GM12878 (cell line): ENCODE data around the gene MAPK8IP3. TPM values are rescaled to one million over a fixed set of nuclear protein-coding genes. Genes with fewer than 3 reads are reported as not detected.

Source experiments
- ATAC-seq: fragments of 200-7000 bp; cut with Tn5 transposase; 3 replicates; pipeline ENCODE4 v1.9.1; 2020; ENCODE audit warnings: mild to moderate bottlenecking, moderate library complexity
- BruUV-seq: library from RNA; stranded (reverse); fragments of 400-500 nt; replicated peaks from 2 replicates; lab custom pipeline; 2021; lab: Mats Ljungman, UMichigan
- CTCF ChIA-PET: fragments of 300-600 bp; sonication (Branson Sonifier 250); formaldehyde crosslinking; extraction: SDS; loops from one replicate; lab custom pipeline; 2021; ENCODE audit warnings: inconsistent platforms; lab: Yijun Ruan, JAX
- POLR2A ChIA-PET: fragments of 350-600 bp; formaldehyde crosslinking; extraction: SDS; loops from one replicate; lab custom pipeline; 2021; ENCODE audit warnings: inconsistent platforms; lab: Charles Lee
- RAD21 ChIA-PET: fragments of 300-600 bp; sonication (Branson Sonifier 250); formaldehyde crosslinking; loops from one replicate; lab custom pipeline; 2023; ENCODE audit warnings: antibody characterized with exemption; ENCODE audit not compliant: unreplicated experiment; lab: Charles Lee
- SMC1A ChIA-PET: fragments of 300-600 bp; sonication (Branson Sonifier 250); formaldehyde crosslinking; loops from one replicate; lab custom pipeline; 2023; ENCODE audit not compliant: unreplicated experiment, uncharacterized antibody; lab: Charles Lee
- DNase-seq: peaks from one replicate; pipeline ENCODE4 v3.0.0-alpha.2; 2011; ENCODE audit warnings: low read depth, low spot score
- FAIRE-seq: peaks from 3 replicates; lab custom pipeline; 2011; peaks lifted over from hg19 to GRCh38; lab: Jason Lieb, UNC
- H2AFZ ChIP-seq: 2 replicates; pipeline ENCODE4 v1.6.0; 2011; ENCODE audit warnings: low read depth, low read length, control low read depth; ENCODE audit not compliant: control insufficient read depth
- H3K27ac ChIP-seq: 2 replicates; pipeline ENCODE4 v1.5.1; 2011; ENCODE audit warnings: control low read depth; ENCODE audit not compliant: control insufficient read depth, insufficient read depth
- H3K27me3 ChIP-seq, 2 experiments: replicated peaks in 1 of 2; 2 replicates each; pipeline versions ENCODE4 v1.6.0 to v1.6.1; 2011; ENCODE audit warnings: low read length in 1 of 2; ENCODE audit not compliant: control insufficient read depth in 2 of 2, insufficient read depth in 2 of 2
- H3K36me3 ChIP-seq, 2 experiments: 2 replicates each; pipeline ENCODE4 v1.5.1; 2011; ENCODE audit warnings: low read length in 1 of 2; ENCODE audit not compliant: control insufficient read depth in 2 of 2, insufficient read depth in 2 of 2
- H3K4me1 ChIP-seq: 2 replicates; pipeline ENCODE4 v1.6.1; 2011; ENCODE audit warnings: mild to moderate bottlenecking, low read length, moderate library complexity, mixed read lengths; ENCODE audit not compliant: control insufficient read depth, insufficient read depth
- H3K4me2 ChIP-seq: 2 replicates; pipeline ENCODE4 v1.6.0; 2011; ENCODE audit warnings: control low read depth; ENCODE audit not compliant: control insufficient read depth, insufficient read depth
- H3K4me3 ChIP-seq: fragments of 200-600 bp; sonication (generic); 2 replicates; pipeline ENCODE4 v1.5.1; 2016
- H3K79me2 ChIP-seq: 2 replicates; pipeline ENCODE4 v1.6.0; 2011; ENCODE audit warnings: low read length; ENCODE audit not compliant: control insufficient read depth, insufficient read depth
- H3K9ac ChIP-seq: 2 replicates; pipeline ENCODE4 v1.8.0; 2011; ENCODE audit warnings: low read length, control low read depth, mixed read lengths; ENCODE audit not compliant: control insufficient read depth, insufficient read depth
- H3K9me3 ChIP-seq: replicated peaks from 3 replicates; pipeline ENCODE4 v1.5.1; 2011; ENCODE audit warnings: mild to moderate bottlenecking, low read length; ENCODE audit not compliant: control insufficient read depth, insufficient read depth
- H4K20me1 ChIP-seq: 2 replicates; pipeline ENCODE4 v1.6.0; 2011; ENCODE audit not compliant: control insufficient read depth, insufficient read depth
- ATF7 ChIP-seq: fragments of 450-650 bp; IDR thresholded peaks from 2 replicates; pipeline ENCODE4 v1.6.1; 2016; ENCODE audit warnings: low read depth, mild to moderate bottlenecking
- CHD4 ChIP-seq: fragments of 200-600 bp; sonication (generic); IDR thresholded peaks from 2 replicates; pipeline ENCODE4 v1.6.1; 2016; ENCODE audit warnings: mild to moderate bottlenecking
- CUX1 ChIP-seq: IDR thresholded peaks from 2 replicates; pipeline ENCODE4 v1.6.1; 2012; ENCODE audit warnings: improper control_type of control experiment, low read depth, low read length; ENCODE audit not compliant: insufficient replicate concordance
- DPF2 ChIP-seq: fragments of 450-650 bp; IDR thresholded peaks from 2 replicates; pipeline ENCODE4 v1.6.1; 2017; ENCODE audit warnings: mild to moderate bottlenecking
- ESRRA ChIP-seq: IDR thresholded peaks from 2 replicates; pipeline ENCODE4 v1.6.1; 2012; ENCODE audit warnings: mild to moderate bottlenecking, low read length, improper control_type of control experiment
- FOS ChIP-seq: IDR thresholded peaks from 3 replicates; pipeline ENCODE4 v1.6.1; 2011; ENCODE audit warnings: borderline replicate concordance; ENCODE audit not compliant: insufficient read length; ENCODE audit errors: extremely low read depth
- IRF3 ChIP-seq: fragments of 450-650 bp; IDR thresholded peaks from 2 replicates; pipeline ENCODE4 v1.6.1; 2014; ENCODE audit warnings: mild to moderate bottlenecking
- IRF5 ChIP-seq: fragments of 450-650 bp; IDR thresholded peaks from 2 replicates; pipeline ENCODE4 v1.6.1; 2017; ENCODE audit warnings: borderline replicate concordance
- MTA3 ChIP-seq: IDR thresholded peaks from 2 replicates; pipeline ENCODE4 v1.6.1; 2012; ENCODE audit warnings: low read length, inconsistent platforms, borderline replicate concordance
- NFYA ChIP-seq: IDR thresholded peaks from 2 replicates; pipeline ENCODE4 v1.6.1; 2011; ENCODE audit warnings: low read depth, mild to moderate bottlenecking, low read length, improper control_type of control experiment, borderline replicate concordance
- NR2C1 ChIP-seq: fragments of 450-650 bp; IDR thresholded peaks from 2 replicates; pipeline ENCODE4 v1.6.1; 2017; ENCODE audit warnings: antibody characterized with exemption, mild to moderate bottlenecking, moderate library complexity
- TAF1 ChIP-seq: IDR thresholded peaks from 2 replicates; pipeline ENCODE4 v1.6.1; 2011; ENCODE audit warnings: mild to moderate bottlenecking, low read depth, low read length, borderline replicate concordance
- ZBED1 ChIP-seq: IDR thresholded peaks from 2 replicates; pipeline ENCODE4 v1.6.1; 2016; ENCODE audit warnings: borderline replicate concordance
- WGBS: methylation state at CpG from one replicate; pipeline ENCODE4 v1.1.6; 2016; ENCODE audit warnings: low lambda C conversion rate; ENCODE audit not compliant: insufficient replicate concordance, insufficient coverage; ENCODE audit errors: missing lambda C conversion rate; 5-methylcytosine and 5-hydroxymethylcytosine counted together
- in situ Hi-C: fragments of 300-500 bp; cut with MboI; formaldehyde crosslinking; loops from 9 replicates; pipeline ENCODE4 v1.14.3; 2018; ENCODE audit warnings: mixed read lengths
- intact Hi-C: fragments of 100-400 bp; cut with micrococcal nuclease; formaldehyde crosslinking; loops from one replicate; pipeline ENCODE4 v1.14.2; 2022; ENCODE audit not compliant: unreplicated experiment
- polyA plus RNA-seq, 11 experiments: library from polyadenylated mRNA; depleted of rRNA in 4 of 11; unstranded in 6 of 11; stranded (reverse) in 5 of 11; fragments of >200 nt; fragmentation: Nextera tagmentation in 4 of 11; fragmentation: Illumina TruSeq in 1 of 11; extraction: Ambion mirVana in 4 of 11; extraction: Trizol in 1 of 11; gene quantifications; 1 replicate in 1 of 11; 2 replicates in 10 of 11; pipeline versions ENCODE4 v1.2.1 to v1.2.3, GENCODE V29; 2011 to 2016; ENCODE audit warnings: inconsistent platforms in 2 of 11, missing spikeins in 2 of 11, low read depth in 1 of 11
- total RNA-seq, 4 experiments: library from RNA; depleted of rRNA in 3 of 4; stranded (reverse); fragments of >200 nt in 3 of 4; fragmentation: Illumina TruSeq in 1 of 4; extraction: Trizol in 1 of 4; gene quantifications; 2 replicates each; pipeline versions ENCODE4 v1.2.1 to v1.2.3, GENCODE V29; 2013 to 2021

MAPK8IP3 gene
- total and polyA plus RNA-seq, 10 of the 15 experiments (the other 5 are each of a cell fraction or from before 2014, with no cell fraction given) = 0.06 to 67.9 (median 18.2) TPM

GRCh38 chr16:1752853-1753252 lies 46.9 kb downstream of the MAPK8IP3 start:
- no peaks in the 10 kb centered on the region for H3K4me1 ChIP-seq
- in situ Hi-C loops = no loop called here
- SMC1A ChIA-PET = no interaction called here
- H3K9ac ChIP-seq = no peak overlapping the region
- no peaks in the 10 kb centered on the region for H3K9me3 ChIP-seq
- DNase-seq (no peak), FAIRE-seq (no peak), ATAC-seq (no peak)
- no TSS peak for BruUV-seq
- no peak overlapping the region for H3K27ac ChIP-seq
- H3K4me3 ChIP-seq = no peak overlapping the region
- CTCF ChIA-PET = no interaction called here
- POLR2A ChIA-PET = interaction anchor here (0.7 kb wide), 1 partner anchor 342 kb away, joined by 4 read pairs; no protein-coding TSS in a partner anchor
- H2AFZ ChIP-seq = no peak overlapping the region
- intact Hi-C loops = no loop called here
- no peaks in the 10 kb centered on the region for H3K79me2 ChIP-seq
- no peak overlapping the region for H3K4me2 ChIP-seq
- H3K27me3 ChIP-seq = no peaks in the 10 kb centered on the region
- TF ChIP-seq ZBED1 (no peak), DPF2 (no peak), IRF5 (no peak), ESRRA (no peak), ATF7 (no peak), NR2C1 (no peak), IRF3 (no peak), FOS (no peak), CHD4 (no peak), MTA3 (no peak), NFYA (no peak), CUX1 (no peak), TAF1 (no peak)
- H4K20me1 ChIP-seq = no peaks in the 10 kb centered on the region
- WGBS = 98% methylated on average over 14 of the region's 14 CpGs
- peaks cover 7% of the 10 kb centered on the region in 2 experiments for H3K36me3 ChIP-seq
- RAD21 ChIA-PET = no interaction called here
